GM21737 (cell line): Measurements from ENCODE around the gene TEDDM1.
"Not testable (repeated sequence)": the region's sequence is repeated elsewhere in the genome, so short reads cannot be mapped to it uniquely, and the experiment has no call there.

Experiments used
- ATAC-seq: cut with Tn5 transposase; IDR thresholded peaks from one replicate; pipeline ENCODE4 v1.9.1; 2021; ENCODE audit warnings: mild to moderate bottlenecking, moderate library complexity; ENCODE audit not compliant: unreplicated experiment

The TEDDM1 gene

GRCh38 chr1:182381962-182382819 lies 18.3 kb downstream of the TEDDM1 start:
- no peak for ATAC-seq

- ATAC-seq = no peak
These were observed 20.3 kb downstream of the TEDDM1 start for GRCh38 chr1:182380199-182380598.

- not testable (repeated sequence) for ATAC-seq
These were observed 20.7 kb downstream of the TEDDM1 start for GRCh38 chr1:182379781-182380180.

- no peak for ATAC-seq
These were observed 23.4 kb downstream of the TEDDM1 start for GRCh38 chr1:182376936-182377574.

GRCh38 chr1:182374101-182374834 lies 26.2 kb downstream of the TEDDM1 start:
- no peak for ATAC-seq

GRCh38 chr1:182370532-182370931 lies 29.9 kb downstream of the TEDDM1 start:
- no peak for ATAC-seq

- ATAC-seq = no peak
These were observed 31.6 kb downstream of the TEDDM1 start for GRCh38 chr1:182368903-182369302.

- no peak for ATAC-seq
These were observed 32.1 kb downstream of the TEDDM1 start for GRCh38 chr1:182368358-182368757.

GRCh38 chr1:182367926-182368325 lies 32.5 kb downstream of the TEDDM1 start:
- ATAC-seq = no peak

- no peak for ATAC-seq
These were observed 33.9 kb downstream of the TEDDM1 start for GRCh38 chr1:182366596-182366995.

GRCh38 chr1:182359645-182360044 lies 40.8 kb downstream of the TEDDM1 start:
- ATAC-seq = no peak

GRCh38 chr1:182357913-182358312 lies 42.6 kb downstream of the TEDDM1 start:
- ATAC-seq = no peak

- ATAC-seq = no peak
These were observed 43.3 kb downstream of the TEDDM1 start for GRCh38 chr1:182357171-182357570.

GRCh38 chr1:182355723-182356098 lies 44.8 kb downstream of the TEDDM1 start:
- no peak for ATAC-seq

- ATAC-seq = no peak
These were observed 48.6 kb downstream of the TEDDM1 start for GRCh38 chr1:182351790-182352364.

GRCh38 chr1:182350839-182351238 lies 49.6 kb downstream of the TEDDM1 start:
- no peak for ATAC-seq

- no peak for ATAC-seq
These were observed 51.3 kb downstream of the TEDDM1 start for GRCh38 chr1:182348961-182349747.
